ELR (cell line): ENCODE results near the gene ATXN1.
A peak's percentile ranks its signal among the peaks of the same experiment; 100 is the strongest.
"Not testable (repeated sequence)": the region's sequence is repeated elsewhere in the genome, so short reads cannot be mapped to it uniquely, and the experiment has no call there.

Experiments used
- DNase-seq: peaks from one replicate; pipeline ENCODE4 v3.0.0-alpha.2; 2015; ENCODE audit warnings: low read depth

The ATXN1 gene

GRCh38 chr6:16570946-16571345, 190.3 kb downstream of the ATXN1 start:
- DNase-seq, result no peak

GRCh38 chr6:16570221-16570553, 191.1 kb downstream of the ATXN1 start:
- DNase-seq, result no peak

GRCh38 chr6:16568128-16568527, 193.1 kb downstream of the ATXN1 start:
- DNase-seq, result no peak

GRCh38 chr6:16567071-16567470, 194.2 kb downstream of the ATXN1 start:
- DNase-seq, result no peak

- DNase-seq, result peak; percentile 23
Observed at GRCh38 chr6:16564436-16564835, 196.8 kb downstream of the ATXN1 start.

GRCh38 chr6:16563628-16564240, 197.5 kb downstream of the ATXN1 start:
- no peak for DNase-seq

GRCh38 chr6:16562498-16562897, 198.8 kb downstream of the ATXN1 start:
- DNase-seq, result peak; percentile 25

- DNase-seq, result no peak
Observed at GRCh38 chr6:16559071-16559470, 202.2 kb downstream of the ATXN1 start.

GRCh38 chr6:16555550-16555949, 205.7 kb downstream of the ATXN1 start:
- no peak for DNase-seq

- DNase-seq, result no peak
Observed at GRCh38 chr6:16553531-16553930, 207.7 kb downstream of the ATXN1 start.

- DNase-seq, result no peak
Observed at GRCh38 chr6:16551466-16551865, 209.8 kb downstream of the ATXN1 start.

GRCh38 chr6:16548121-16548520, 213.1 kb downstream of the ATXN1 start:
- peak; percentile 52 for DNase-seq

GRCh38 chr6:16547587-16547986, 213.7 kb downstream of the ATXN1 start:
- DNase-seq, result no peak

- no peak for DNase-seq
Observed at GRCh38 chr6:16546861-16547260, 214.4 kb downstream of the ATXN1 start.

- no peak for DNase-seq
Observed at GRCh38 chr6:16545382-16545781, 215.9 kb downstream of the ATXN1 start.

- DNase-seq, result no peak
Observed at GRCh38 chr6:16544521-16544920, 216.7 kb downstream of the ATXN1 start.

- DNase-seq, result no peak
Observed at GRCh38 chr6:16544006-16544405, 217.3 kb downstream of the ATXN1 start.

GRCh38 chr6:16543521-16543920, 217.7 kb downstream of the ATXN1 start:
- DNase-seq, result no peak

- no peak for DNase-seq
Observed at GRCh38 chr6:16542070-16542469, 219.2 kb downstream of the ATXN1 start.

- DNase-seq, result peak; percentile 14
Observed at GRCh38 chr6:16540804-16541752, 220.2 kb downstream of the ATXN1 start.

GRCh38 chr6:16540383-16540782, 220.9 kb downstream of the ATXN1 start:
- DNase-seq, result not testable (repeated sequence)

- no peak for DNase-seq
Observed at GRCh38 chr6:16539086-16539931, 222.0 kb downstream of the ATXN1 start.

- no peak for DNase-seq
Observed at GRCh38 chr6:16535564-16535963, 225.7 kb downstream of the ATXN1 start.
